ENCODE measurements around the gene TBC1D2B.

DNA sequence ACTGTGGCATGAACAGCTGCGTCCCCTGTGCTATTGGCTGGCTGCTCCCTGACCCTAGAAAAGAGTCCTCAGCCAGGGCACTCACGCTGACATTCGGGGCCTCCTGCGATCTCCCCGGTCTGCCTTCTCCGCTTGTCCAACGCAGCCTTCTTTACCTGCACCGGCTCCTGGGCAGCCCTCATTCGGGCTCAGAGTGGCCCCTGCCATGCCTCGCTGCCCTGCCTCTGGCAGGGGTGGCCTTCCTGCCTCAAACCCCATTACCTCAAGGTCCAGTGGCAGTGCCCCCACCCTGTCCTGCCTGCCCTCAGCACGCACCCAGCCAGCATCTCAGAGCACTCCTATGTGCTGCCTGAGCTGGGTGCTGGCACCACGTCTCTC lies 86.5 kb downstream of the TBC1D2B start:
- no peak for TF ChIP-seq POLR2A (IDR thresholded peaks at IDR 0.05)
- TF ChIP-seq, protein P1, sequence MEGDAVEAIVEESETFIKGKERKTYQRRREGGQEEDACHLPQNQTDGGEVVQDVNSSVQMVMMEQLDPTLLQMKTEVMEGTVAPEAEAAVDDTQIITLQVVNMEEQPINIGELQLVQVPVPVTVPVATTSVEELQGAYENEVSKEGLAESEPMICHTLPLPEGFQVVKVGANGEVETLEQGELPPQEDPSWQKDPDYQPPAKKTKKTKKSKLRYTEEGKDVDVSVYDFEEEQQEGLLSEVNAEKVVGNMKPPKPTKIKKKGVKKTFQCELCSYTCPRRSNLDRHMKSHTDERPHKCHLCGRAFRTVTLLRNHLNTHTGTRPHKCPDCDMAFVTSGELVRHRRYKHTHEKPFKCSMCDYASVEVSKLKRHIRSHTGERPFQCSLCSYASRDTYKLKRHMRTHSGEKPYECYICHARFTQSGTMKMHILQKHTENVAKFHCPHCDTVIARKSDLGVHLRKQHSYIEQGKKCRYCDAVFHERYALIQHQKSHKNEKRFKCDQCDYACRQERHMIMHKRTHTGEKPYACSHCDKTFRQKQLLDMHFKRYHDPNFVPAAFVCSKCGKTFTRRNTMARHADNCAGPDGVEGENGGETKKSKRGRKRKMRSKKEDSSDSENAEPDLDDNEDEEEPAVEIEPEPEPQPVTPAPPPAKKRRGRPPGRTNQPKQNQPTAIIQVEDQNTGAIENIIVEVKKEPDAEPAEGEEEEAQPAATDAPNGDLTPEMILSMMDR (IDR thresholded peaks at IDR 0.05 in 8 of 11, conservative IDR thresholded peaks at IDR 0.05 in 3 of 11), result no peak

Measured in spleen (tissue), 7 donors.